Cortex of kidney (tissue), 1 donor: ENCODE data around the gene EDA.
"Not testable (repeated sequence)": the region's sequence is repeated elsewhere in the genome, so short reads cannot be mapped to it uniquely, and the experiment has no call there.

Experiments used
- DNase-seq: peaks from one replicate; lab custom pipeline; 2025; lab: John Stamatoyannopoulos, UW

Gene EDA

GRCh38 chrX:69746051-69746450 is 130.1 kb downstream of the EDA start:
- DNase-seq: no peak

GRCh38 chrX:69748055-69748454 is 132.1 kb downstream of the EDA start:
- no peak for DNase-seq

GRCh38 chrX:69759921-69760625 is 144.2 kb downstream of the EDA start:
- no peak for DNase-seq

- DNase-seq: no peak
Measured at GRCh38 chrX:69761633-69762032, 145.7 kb downstream of the EDA start.

- DNase-seq: no peak
Measured at GRCh38 chrX:69762340-69762739, 146.4 kb downstream of the EDA start.

GRCh38 chrX:69793260-69793935 is 177.5 kb downstream of the EDA start:
- no peak for DNase-seq

- DNase-seq: no peak
Measured at GRCh38 chrX:69795702-69796101, 179.8 kb downstream of the EDA start.

GRCh38 chrX:69807400-69807799 is 191.5 kb downstream of the EDA start:
- no peak for DNase-seq

- no peak for DNase-seq
Measured at GRCh38 chrX:69808375-69808774, 192.5 kb downstream of the EDA start.

GRCh38 chrX:69813677-69814076 is 197.8 kb downstream of the EDA start:
- no peak for DNase-seq

GRCh38 chrX:69815063-69815462 is 199.2 kb downstream of the EDA start:
- no peak for DNase-seq

GRCh38 chrX:69815519-69815918 is 199.6 kb downstream of the EDA start:
- no peak for DNase-seq

- no peak for DNase-seq
Measured at GRCh38 chrX:69844636-69845035, 228.7 kb downstream of the EDA start.

GRCh38 chrX:69859999-69860398 is 244.1 kb downstream of the EDA start:
- not testable (repeated sequence) for DNase-seq

- no peak for DNase-seq
Measured at GRCh38 chrX:69876221-69876620, 260.3 kb downstream of the EDA start.

- no peak for DNase-seq
Measured at GRCh38 chrX:69884210-69884609, 268.3 kb downstream of the EDA start.

- no peak for DNase-seq
Measured at GRCh38 chrX:69896046-69896445, 280.1 kb downstream of the EDA start.

- DNase-seq: no peak
Measured at GRCh38 chrX:69900491-69900890, 284.6 kb downstream of the EDA start.

- no peak for DNase-seq
Measured at GRCh38 chrX:69906447-69906846, 290.5 kb downstream of the EDA start.

- no peak for DNase-seq
Measured at GRCh38 chrX:69914781-69915180, 298.9 kb downstream of the EDA start.

- no peak for DNase-seq
Measured at GRCh38 chrX:69919749-69920148, 303.8 kb downstream of the EDA start.

- no peak for DNase-seq
Measured at GRCh38 chrX:69932323-69932722, 316.4 kb downstream of the EDA start.

- DNase-seq: no peak
Measured at GRCh38 chrX:69948276-69948797, 332.4 kb downstream of the EDA start.

- DNase-seq: no peak
Measured at GRCh38 chrX:69951753-69952152, 335.8 kb downstream of the EDA start.
